Stimulated activated CD8-positive, alpha-beta memory T cell treated with anti-CD3 and anti-CD28 coated beads, Interleukin-2, amount 100 ng/mL, for 48 hours (primary cell): Measurements from ENCODE around the gene ZFP3.
"Not testable (repeated sequence)": the region's sequence is repeated elsewhere in the genome, so short reads cannot be mapped to it uniquely, and the experiment has no call there.

ENCODE experiments used
- DNase-seq, 2 donors: peaks; one replicate each; pipeline ENCODE4 v3.0.0-alpha.2; 2020; ENCODE audit warnings: low read depth in 2 of 2

Gene ZFP3

GRCh38 chr17:5077781-5078105 lies 524 bp upstream of the ZFP3 start:
- no peak for DNase-seq

DNA sequence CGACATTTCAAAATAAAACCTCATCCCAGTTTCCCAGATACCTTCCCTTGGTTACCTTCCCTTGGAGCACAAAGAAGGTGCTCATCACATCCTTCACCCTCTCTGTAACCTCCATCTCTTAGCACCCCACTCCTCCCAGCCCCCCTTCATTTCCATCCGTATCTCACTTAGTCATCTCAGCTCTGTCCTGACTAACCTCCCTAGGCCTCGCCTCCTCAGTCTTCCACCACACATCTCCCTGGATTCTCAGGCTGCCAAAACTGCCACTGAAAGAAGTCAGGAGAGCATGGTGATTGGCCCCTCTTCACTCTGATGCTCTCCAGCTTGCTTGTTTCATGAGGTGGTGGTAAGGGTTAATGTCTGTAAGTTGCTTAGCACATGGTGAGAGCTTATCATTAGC lies 2.3 kb downstream of the ZFP3 start:
- no peak for DNase-seq

- no peak for DNase-seq
Measured at GRCh38 chr17:5092218-5093010, 14.1 kb downstream of the ZFP3 start.

- DNase-seq, result no peak
Measured at GRCh38 chr17:5096731-5097100, 18.4 kb downstream of the ZFP3 start.

DNA sequence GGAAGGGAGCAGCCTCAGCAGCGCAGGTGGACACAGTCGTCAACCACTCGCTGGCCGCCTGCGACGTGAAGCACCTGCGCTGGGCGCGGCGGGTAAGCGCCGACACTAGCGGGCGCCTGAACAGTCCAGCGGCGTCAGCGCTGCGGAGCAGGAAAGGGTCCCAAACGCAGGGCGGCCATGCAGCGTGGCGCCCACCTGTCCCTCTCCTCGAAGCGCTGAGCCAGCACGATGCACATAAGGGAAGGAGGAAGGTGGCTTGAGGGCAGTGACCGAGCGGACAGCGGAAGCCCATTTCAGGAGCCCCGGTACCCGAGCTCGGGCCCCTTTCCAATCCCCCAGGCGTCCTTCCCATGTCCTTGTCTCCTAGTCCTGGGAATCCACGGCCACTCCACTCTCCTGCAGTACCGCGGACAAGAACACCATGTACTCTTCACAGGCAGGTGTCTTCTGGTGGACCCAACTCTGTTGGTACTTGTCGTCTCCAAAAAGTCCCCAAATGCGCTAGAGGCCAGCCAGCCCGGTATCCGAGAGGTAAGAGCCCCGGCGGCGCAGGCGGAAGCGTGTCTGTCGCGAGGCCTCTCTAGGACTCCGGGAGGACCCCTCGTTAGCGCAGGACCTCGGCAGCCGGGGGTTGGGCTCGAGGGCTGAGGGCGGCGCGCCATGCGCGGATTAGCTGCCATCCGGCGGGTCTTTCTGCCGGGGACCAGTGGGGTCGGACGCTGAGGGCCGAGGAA lies 19.0 kb downstream of the ZFP3 start:
- no peak for DNase-seq

DNA sequence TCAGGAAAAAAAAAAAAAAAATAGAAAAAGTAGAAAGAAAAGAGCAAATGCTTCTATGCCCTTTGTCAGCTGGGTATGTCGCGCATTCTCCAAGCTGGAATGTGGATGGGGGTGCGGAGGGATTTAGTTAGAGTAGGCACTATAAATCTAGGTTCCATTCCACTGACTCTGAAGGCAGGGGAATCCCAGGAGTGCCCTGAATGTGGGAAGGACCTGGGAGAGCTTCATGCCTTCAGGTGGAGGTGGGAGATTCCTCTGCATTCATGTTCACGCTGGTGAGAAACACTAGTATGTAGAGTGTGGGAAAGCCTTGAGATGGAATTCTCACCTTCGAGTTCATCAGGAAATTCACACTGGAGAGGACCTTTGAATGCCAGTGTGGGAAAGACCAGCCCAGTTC lies 21.0 kb downstream of the ZFP3 start:
- no peak for DNase-seq

DNA sequence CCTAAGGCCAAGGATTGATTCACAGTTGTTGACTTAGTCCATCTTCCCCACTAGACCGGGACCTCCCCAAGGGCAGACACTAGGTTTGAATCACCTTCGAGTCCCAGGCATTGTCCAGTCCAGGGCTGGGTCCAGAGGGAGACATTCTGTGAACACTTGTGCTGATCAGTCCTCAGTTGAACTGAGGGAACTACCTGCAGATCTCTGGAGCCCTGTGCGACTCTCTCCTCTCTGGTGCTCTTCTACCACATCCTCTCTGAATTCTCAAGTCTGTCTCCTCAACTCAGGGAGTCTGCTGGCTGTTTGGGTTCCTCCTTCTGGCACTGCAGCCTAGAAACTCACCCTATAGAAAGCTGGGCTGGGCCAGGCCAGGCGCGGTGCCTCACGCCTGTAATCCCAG lies 22.6 kb downstream of the ZFP3 start:
- DNase-seq, result no peak

GRCh38 chr17:5110816-5111215 lies 32.5 kb downstream of the ZFP3 start:
- DNase-seq, result no peak

GRCh38 chr17:5111402-5112204 lies 33.3 kb downstream of the ZFP3 start, which contains the start of gene ZNF232:
Gene ZNF232, minus strand, starts transcription at chr17:5111878. Its CDS starts 56 bp downstream, at chr17:5111822.
- peak; percentile 92 to 93 for DNase-seq

DNA sequence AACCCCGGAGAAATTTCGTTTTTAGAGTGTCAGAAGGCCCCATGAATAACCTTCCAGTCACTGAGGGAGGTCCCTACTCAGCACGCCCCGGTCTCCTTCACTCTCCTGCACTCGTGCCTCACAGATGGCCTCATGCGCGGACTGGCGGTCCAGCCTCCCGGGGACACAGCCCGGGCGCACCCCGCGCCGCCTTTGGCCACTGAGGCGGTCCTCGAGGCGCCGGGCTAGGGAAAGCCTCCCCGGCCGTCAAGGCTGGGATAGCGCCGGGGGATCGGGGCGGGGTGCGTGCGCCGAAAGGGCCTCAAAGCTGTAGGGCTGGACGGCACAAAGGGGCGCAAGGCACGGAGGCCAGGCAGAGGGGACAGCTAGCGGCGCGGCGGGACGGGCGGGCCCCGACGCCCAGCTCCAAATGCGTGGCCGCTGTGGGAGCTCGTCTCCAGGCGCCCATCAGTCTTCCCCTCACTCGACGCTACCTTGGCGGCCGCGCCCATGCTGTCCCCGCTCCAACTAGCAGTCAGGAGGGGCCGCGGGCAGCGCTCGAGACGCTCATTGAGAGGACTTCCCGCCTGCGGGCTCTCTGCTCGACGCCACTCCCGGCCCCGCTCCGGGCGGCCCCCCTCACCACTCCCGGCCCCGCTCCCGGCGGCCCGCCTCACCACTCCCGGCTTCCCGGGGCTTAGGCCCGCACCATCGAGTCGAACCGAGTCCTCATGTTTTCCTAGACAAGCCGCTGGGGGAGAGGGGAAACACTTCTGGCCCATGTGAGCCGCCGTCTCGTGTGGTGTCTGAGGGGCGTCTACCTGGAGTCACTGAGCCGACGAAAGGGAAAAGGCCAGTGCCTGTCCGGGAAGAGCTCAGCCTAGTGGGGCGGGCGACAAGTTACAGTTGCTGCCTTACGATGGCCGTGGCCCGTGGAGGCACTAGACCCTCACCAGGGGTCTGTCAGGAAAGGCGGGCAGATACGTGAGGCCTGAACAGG lies 37.7 kb downstream of the ZFP3 start, which contains the start of gene USP6:
USP6 (plus strand) TSS at position 360 of the 979 bp plus-strand sequence. CDS start 14,336 bp downstream, outside the sequence.
- DNase-seq, result peak in 1 of 2 donors; percentile 17

DNA sequence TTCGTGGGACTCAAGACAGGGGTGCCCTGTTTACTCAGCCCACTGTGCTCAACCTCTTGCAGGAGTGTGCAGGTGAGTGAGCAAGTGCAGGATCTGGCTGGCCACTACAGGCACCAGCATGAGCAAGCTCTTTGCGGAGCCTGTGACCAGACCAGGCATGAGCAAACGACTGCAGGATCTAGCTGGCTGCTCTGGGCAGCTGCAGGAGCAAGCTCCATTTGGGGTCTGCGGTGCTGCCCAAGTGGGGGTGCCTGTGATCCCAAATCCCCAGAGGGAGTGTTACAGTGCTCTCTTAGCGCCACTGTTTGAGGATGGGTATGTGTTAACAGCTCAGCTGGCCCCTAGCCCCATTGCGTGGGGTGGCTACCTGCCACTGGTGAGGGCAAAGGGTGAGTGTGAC lies 40.0 kb downstream of the ZFP3 start:
- DNase-seq, result no peak

- DNase-seq, result no peak
Measured at GRCh38 chr17:5120036-5120435, 41.8 kb downstream of the ZFP3 start.

GRCh38 chr17:5120436-5121185 lies 42.3 kb downstream of the ZFP3 start:
- DNase-seq, result not testable (repeated sequence)

DNA sequence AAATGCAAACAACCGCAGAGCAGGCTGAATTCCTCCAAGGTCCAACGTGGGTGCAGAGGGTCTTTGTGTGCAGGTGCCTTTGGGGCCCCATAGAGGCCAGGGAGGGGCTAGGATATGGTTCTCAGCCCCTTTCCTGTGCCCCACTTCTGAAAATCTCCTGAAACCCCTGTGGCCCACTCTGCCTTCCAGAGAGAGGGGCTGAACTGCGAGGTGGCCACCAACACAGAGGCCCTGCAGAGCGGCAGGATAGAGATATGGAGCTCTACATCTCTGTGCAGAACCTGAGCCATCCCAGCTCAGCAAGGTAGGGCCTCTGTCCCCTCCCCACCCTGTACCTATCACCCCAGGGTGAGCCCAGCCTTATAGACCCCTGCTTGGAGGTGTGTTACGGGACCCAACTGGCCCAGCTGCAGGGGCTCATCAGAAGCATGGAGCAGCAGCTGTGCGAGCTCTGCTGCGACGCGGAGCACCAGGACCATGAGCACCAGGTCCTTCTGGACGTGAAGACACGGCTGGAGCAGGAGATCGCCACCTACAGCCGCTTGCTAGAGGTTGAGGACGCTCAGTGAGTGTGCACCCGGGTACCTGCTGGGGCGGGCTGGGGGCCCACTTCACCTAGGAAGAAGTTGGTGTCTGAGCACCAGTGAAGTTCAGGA lies 43.0 kb downstream of the ZFP3 start:
- no peak for DNase-seq

DNA sequence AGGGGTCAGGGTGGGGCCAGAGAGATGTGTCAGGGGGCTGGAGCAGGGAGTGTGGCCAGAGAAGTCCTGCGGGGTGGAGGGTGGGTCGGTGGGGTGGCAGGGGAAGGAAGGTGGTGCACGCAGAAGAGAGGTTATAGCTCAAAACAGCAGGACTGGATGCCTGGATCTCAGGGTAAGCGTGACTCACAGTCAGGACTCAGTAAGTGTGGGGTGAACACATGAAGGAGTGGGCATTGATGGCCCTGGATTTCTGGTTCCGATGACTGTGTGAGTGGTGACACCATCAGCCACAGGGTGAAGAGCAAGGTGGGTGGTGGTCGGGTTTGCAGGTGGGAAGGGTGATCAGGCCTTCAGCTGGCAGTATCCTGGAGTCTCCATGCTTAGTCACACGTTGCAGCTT lies 43.8 kb downstream of the ZFP3 start:
- DNase-seq, result not testable (repeated sequence)

DNA sequence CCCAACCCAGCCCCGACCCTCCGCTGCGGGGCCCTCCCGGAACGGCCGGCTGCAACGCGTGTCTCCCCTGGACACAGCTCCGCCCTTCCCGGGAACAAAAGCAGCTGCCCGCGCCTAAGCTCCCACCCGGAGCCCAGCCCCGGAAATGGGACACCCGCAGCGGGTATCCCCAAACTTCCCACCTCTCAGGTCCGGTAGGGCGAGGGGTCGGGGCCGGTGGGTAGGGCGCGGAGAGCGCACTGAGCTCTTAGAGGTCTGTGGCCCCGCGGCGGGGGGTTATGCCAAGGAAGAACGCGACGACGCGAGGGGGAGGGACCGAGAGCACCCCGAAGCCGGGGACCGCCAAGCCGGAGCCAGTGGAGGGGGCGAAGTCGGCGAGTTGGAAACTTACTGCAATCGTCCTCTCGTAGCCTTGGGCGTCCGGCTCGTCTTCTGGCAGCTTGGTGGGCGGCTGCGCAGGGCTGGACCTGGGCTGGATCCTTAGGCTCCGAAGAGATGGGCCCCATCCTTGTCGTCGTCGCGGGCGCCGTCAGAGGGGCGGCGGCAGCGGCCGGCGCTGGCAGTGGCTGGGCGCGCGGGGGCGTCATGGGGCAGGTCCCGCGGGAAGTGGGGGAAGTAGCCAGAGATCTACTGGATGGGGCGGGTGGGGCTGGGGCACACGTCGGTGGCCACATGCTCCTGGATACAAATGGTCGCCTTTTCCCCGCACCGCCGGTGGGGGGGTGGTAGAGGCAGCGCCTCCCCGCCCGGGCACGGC lies 44.5 kb downstream of the ZFP3 start:
- DNase-seq, result no peak

DNA sequence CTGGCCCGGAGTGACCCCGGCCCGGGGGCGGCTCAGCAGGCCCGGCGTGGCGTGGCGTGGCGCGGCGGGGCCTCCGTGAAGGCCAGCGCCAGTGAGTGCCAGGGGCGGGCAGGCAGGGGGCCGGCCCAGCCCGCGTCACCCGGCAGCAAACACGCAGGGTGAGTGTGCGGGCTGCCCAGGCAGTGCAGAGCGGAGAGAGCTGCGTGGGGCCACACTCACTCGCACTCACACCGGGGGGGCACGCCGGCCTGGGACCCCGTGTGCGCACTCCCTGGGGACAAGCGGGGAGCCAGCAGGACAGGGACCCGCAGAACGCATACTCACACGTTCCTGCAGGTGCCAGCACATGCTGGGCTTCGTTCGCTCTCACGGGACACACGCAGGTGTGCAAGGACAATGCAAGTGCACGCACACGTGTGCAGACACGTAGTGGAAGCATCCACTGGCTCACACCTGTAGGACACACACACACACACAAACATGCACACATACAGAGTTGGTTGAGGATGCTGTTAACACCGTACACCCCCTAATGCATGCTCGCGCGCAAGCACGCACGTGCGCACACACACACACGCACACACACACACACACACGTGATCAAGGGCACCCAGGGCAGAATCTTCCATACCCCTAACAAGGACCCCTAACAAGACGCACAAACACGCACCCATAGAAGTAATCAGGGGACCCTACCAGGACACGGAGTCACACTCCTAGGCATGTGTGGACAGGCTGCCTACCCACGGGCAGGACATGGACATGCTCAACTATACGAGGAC lies 45.3 kb downstream of the ZFP3 start:
- no peak for DNase-seq

- DNase-seq, result not testable (repeated sequence)
Measured at GRCh38 chr17:5124125-5124760, 46.0 kb downstream of the ZFP3 start.
